Smooth muscle cell (in vitro differentiated cells): ENCODE measurements around the gene PON3. TPM values are rescaled to one million over a fixed set of nuclear protein-coding genes. Genes with fewer than 3 reads are reported as not detected.

Source experiments
- DNase-seq: peaks from one replicate; lab custom pipeline; 2025; ENCODE audit not compliant: unreplicated experiment; lab: John Stamatoyannopoulos, UW
- H2AFZ ChIP-seq: fragments of 200-600 bp; sonication (generic); 2 replicates; pipeline ENCODE4 v1.6.0; 2016; ENCODE audit warnings: antibody characterized with exemption, low read depth, mild to moderate bottlenecking
- H3F3A ChIP-seq: fragments of 200-600 bp; sonication (generic); 2 replicates; pipeline ENCODE4 v1.6.0; 2017; ENCODE audit warnings: antibody characterized with exemption, low read depth
- H3K27ac ChIP-seq: fragments of 200-600 bp; sonication (generic); 2 replicates; pipeline ENCODE4 v1.5.1; 2016; ENCODE audit warnings: low read depth, mild to moderate bottlenecking
- H3K27me3 ChIP-seq: fragments of 200-600 bp; sonication (generic); 2 replicates; pipeline ENCODE4 v1.6.1; 2016; ENCODE audit warnings: low read depth, mild to moderate bottlenecking
- H3K36me3 ChIP-seq: fragments of 200-600 bp; sonication (generic); 2 replicates; pipeline ENCODE4 v1.5.1; 2016; ENCODE audit warnings: low read depth
- H3K4me1 ChIP-seq: fragments of 200-600 bp; sonication (generic); 2 replicates; pipeline ENCODE4 v1.5.1; 2016; ENCODE audit warnings: low read depth
- H3K4me2 ChIP-seq: fragments of 200-600 bp; sonication (generic); 2 replicates; pipeline ENCODE4 v1.6.0; 2016; ENCODE audit warnings: mild to moderate bottlenecking
- H3K4me3 ChIP-seq: fragments of 200-600 bp; sonication (generic); 2 replicates; pipeline ENCODE4 v1.5.1; 2016; ENCODE audit warnings: mild to moderate bottlenecking
- H3K79me2 ChIP-seq: fragments of 200-600 bp; sonication (generic); 2 replicates; pipeline ENCODE4 v1.6.0; 2016; ENCODE audit warnings: low read depth, mild to moderate bottlenecking
- H3K9ac ChIP-seq: fragments of 200-600 bp; sonication (generic); 2 replicates; pipeline ENCODE4 v1.6.0; 2016; ENCODE audit warnings: low read depth
- H3K9me3 ChIP-seq: fragments of 200-600 bp; sonication (generic); replicated peaks from 2 replicates; pipeline ENCODE4 v1.5.1; 2016; ENCODE audit warnings: low read depth
- H4K20me1 ChIP-seq: fragments of 200-600 bp; sonication (generic); 2 replicates; pipeline ENCODE4 v1.6.0; 2016; ENCODE audit warnings: low read depth
- WGBS: methylation state at CpG from one replicate; pipeline ENCODE4 v1.1.7; 2016; ENCODE audit warnings: low lambda C conversion rate; 5-methylcytosine and 5-hydroxymethylcytosine counted together
- polyA plus RNA-seq: library from polyadenylated mRNA; unstranded; fragments of >200 nt; fragmentation: Nextera tagmentation; extraction: Ambion mirVana; gene quantifications from 2 replicates; pipeline ENCODE4 v1.2.1, GENCODE V29; 2016
- total RNA-seq: library from RNA; depleted of rRNA; stranded (reverse); fragments of >200 nt; gene quantifications from 2 replicates; pipeline ENCODE4 v1.2.3, GENCODE V29; 2014
- TF ChIP-seq, protein P1 (sequence below): fragments of 200-600 bp; sonication (generic); IDR thresholded peaks from 2 replicates; pipeline ENCODE4 v1.5.1; 2017; ENCODE audit warnings: borderline replicate concordance, mild to moderate bottlenecking, antibody characterized with exemption; ENCODE audit not compliant: insufficient read depth, poor library complexity, severe bottlenecking

The PON3 gene
- total and polyA plus RNA-seq, 2 experiments from 2014 or later = not detected

- Histone ChIP-seq H3K4me1 (no peaks in the 10 kb centered on the region), H2AFZ (no peak overlapping the region), H3K4me3 (no peak overlapping the region), H3K27me3 (no peaks in the 10 kb centered on the region), H3K27ac (peak overlapping the region; percentile 68), H3K9me3 (no peaks in the 10 kb centered on the region), H4K20me1 (no peaks in the 10 kb centered on the region), H3K4me2 (peak overlapping the region; percentile 21), H3K79me2 (no peaks in the 10 kb centered on the region), H3F3A (peaks cover 6% of the 10 kb centered on the region), H3K9ac (no peak overlapping the region), H3K36me3 (no peaks in the 10 kb centered on the region)
- WGBS = 55% methylated on average over 4 of the region's 4 CpGs
- DNase-seq = no peak
- TF ChIP-seq, protein P1, sequence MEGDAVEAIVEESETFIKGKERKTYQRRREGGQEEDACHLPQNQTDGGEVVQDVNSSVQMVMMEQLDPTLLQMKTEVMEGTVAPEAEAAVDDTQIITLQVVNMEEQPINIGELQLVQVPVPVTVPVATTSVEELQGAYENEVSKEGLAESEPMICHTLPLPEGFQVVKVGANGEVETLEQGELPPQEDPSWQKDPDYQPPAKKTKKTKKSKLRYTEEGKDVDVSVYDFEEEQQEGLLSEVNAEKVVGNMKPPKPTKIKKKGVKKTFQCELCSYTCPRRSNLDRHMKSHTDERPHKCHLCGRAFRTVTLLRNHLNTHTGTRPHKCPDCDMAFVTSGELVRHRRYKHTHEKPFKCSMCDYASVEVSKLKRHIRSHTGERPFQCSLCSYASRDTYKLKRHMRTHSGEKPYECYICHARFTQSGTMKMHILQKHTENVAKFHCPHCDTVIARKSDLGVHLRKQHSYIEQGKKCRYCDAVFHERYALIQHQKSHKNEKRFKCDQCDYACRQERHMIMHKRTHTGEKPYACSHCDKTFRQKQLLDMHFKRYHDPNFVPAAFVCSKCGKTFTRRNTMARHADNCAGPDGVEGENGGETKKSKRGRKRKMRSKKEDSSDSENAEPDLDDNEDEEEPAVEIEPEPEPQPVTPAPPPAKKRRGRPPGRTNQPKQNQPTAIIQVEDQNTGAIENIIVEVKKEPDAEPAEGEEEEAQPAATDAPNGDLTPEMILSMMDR = no peak
These were observed 15.5 kb upstream of the PON3 start for GRCh38 chr7:95411666-95412065.

DNA sequence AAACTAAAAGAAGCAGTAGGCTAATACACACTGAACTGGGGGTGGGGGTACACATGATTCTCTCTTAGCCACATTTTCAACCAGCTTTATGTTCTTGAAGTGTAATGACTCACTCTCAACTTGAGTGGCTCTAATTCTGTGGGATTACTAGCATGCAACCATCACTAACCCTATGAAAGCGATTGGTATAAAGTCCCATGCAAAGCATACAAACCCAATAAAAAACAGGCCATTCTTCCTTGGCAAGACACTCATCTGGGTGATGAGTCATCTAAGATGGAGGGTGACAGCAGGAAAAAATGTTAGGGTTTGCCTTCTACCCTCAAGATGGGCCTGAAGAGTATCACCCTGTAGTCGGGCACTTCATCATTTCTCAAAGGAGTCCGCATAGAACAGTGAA, 14.9 kb upstream of the PON3 start:
- DNase-seq = no peak
- Histone ChIP-seq H3K9ac (no peak overlapping the region), H3K9me3 (no peaks in the 10 kb centered on the region), H3F3A (peaks cover 6% of the 10 kb centered on the region), H3K27ac (peak overlapping the region; percentile 68), H3K79me2 (no peaks in the 10 kb centered on the region), H3K4me1 (no peaks in the 10 kb centered on the region), H3K27me3 (no peaks in the 10 kb centered on the region), H4K20me1 (no peaks in the 10 kb centered on the region), H3K36me3 (no peaks in the 10 kb centered on the region), H3K4me3 (no peak overlapping the region), H3K4me2 (peak overlapping the region; percentile 21), H2AFZ (no peak overlapping the region)
- 42% methylated on average over 3 of the region's 3 CpGs for WGBS
- TF ChIP-seq, protein P1 = no peak

DNA sequence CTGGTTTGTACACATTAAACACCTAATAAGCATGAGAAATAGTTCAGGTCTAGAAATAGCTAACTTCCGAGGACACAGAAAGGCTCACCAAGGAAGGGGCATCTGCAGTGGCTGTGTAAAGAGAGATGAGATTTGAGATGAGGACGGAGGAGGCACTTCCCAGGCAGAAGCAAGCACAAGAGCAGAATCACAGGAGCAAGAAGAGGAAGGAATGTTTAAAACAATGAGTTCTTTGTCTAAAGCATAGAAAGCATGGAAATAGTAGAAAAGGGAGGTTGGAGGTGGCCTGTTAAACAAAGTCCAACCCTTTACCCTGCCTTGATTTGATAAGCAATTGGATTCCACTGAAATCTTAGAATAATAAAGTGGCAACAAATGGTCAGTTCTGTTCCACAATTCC, 11.6 kb upstream of the PON3 start:
- H4K20me1 ChIP-seq = no peaks in the 10 kb centered on the region
- no peaks in the 10 kb centered on the region for H3K27me3 ChIP-seq
- no peak overlapping the region for H3K4me2 ChIP-seq
- peaks cover 11% of the 10 kb centered on the region for H3F3A ChIP-seq
- no peak overlapping the region for H3K4me3 ChIP-seq
- 40% methylated on average over 2 of the region's 2 CpGs for WGBS
- peaks cover 6% of the 10 kb centered on the region for H3K4me1 ChIP-seq
- H3K27ac ChIP-seq = no peak overlapping the region
- no peak overlapping the region for H3K9ac ChIP-seq
- DNase-seq = no peak
- TF ChIP-seq, protein P1 = no peak
- H2AFZ ChIP-seq = no peak overlapping the region
- H3K79me2 ChIP-seq = no peaks in the 10 kb centered on the region
- no peaks in the 10 kb centered on the region for H3K9me3 ChIP-seq
- H3K36me3 ChIP-seq = peaks cover 2% of the 10 kb centered on the region

GRCh38 chr7:95405800-95406199, 9.6 kb upstream of the PON3 start:
- Histone ChIP-seq H4K20me1 (no peaks in the 10 kb centered on the region), H3F3A (peaks cover 5% of the 10 kb centered on the region), H3K9me3 (no peaks in the 10 kb centered on the region), H2AFZ (no peak overlapping the region), H3K9ac (no peak overlapping the region), H3K4me3 (no peak overlapping the region), H3K79me2 (no peaks in the 10 kb centered on the region), H3K27ac (no peak overlapping the region), H3K4me2 (no peak overlapping the region), H3K27me3 (no peaks in the 10 kb centered on the region), H3K4me1 (peaks cover 6% of the 10 kb centered on the region), H3K36me3 (peaks cover 2% of the 10 kb centered on the region)
- 95% methylated on average over 6 of the region's 6 CpGs for WGBS
- no peak for DNase-seq
- TF ChIP-seq, protein P1 = no peak
